ENCODE measurements around the gene ZEB2. TPM values are rescaled to one million over a fixed set of nuclear protein-coding genes. Genes with fewer than 3 reads are reported as not detected.
A peak's percentile ranks its signal among the peaks of the same experiment; 100 is the strongest.

ZEB2 gene
- total RNA-seq, 1 donor from 2014 or later: 89.1 TPM

- peak overlapping the region; percentile 50 for H3K27ac ChIP-seq (replicated peaks)
- peaks cover 100% of the 10 kb centered on the region for H3K4me1 ChIP-seq
- H3K4me3 ChIP-seq: no peak overlapping the region
- no peak for DNase-seq
- intact Hi-C loops (cut with micrococcal nuclease): no loop called here
- H3K9me3 ChIP-seq (replicated peaks): no peaks in the 10 kb centered on the region
- H3K36me3 ChIP-seq: no peaks in the 10 kb centered on the region
- no peaks in the 10 kb centered on the region for H3K27me3 ChIP-seq (ENCODE audit: low read depth)
- no peak for TF ChIP-seq CTCF (IDR thresholded peaks at IDR 0.05; ENCODE audit: borderline replicate concordance)
These were observed 44.2 kb downstream of the ZEB2 start for GRCh38 chr2:144475569-144476275.

- no peak for DNase-seq
- H3K4me1 ChIP-seq: peaks cover 100% of the 10 kb centered on the region
- no peak overlapping the region for H3K4me3 ChIP-seq
- intact Hi-C loops (cut with micrococcal nuclease): no loop called here
- no peaks in the 10 kb centered on the region for H3K9me3 ChIP-seq (replicated peaks)
- no peaks in the 10 kb centered on the region for H3K36me3 ChIP-seq
- no peaks in the 10 kb centered on the region for H3K27me3 ChIP-seq (ENCODE audit: low read depth)
- H3K27ac ChIP-seq (replicated peaks): no peak overlapping the region
- no peak for TF ChIP-seq CTCF (IDR thresholded peaks at IDR 0.05; ENCODE audit: borderline replicate concordance)
These were observed 44.9 kb downstream of the ZEB2 start for GRCh38 chr2:144475044-144475443.

- H3K27ac ChIP-seq (replicated peaks): peak overlapping the region; percentile 15
- no peaks in the 10 kb centered on the region for H3K36me3 ChIP-seq
- DNase-seq: no peak
- no peak for TF ChIP-seq CTCF (IDR thresholded peaks at IDR 0.05; ENCODE audit: borderline replicate concordance)
- H3K4me3 ChIP-seq: no peak overlapping the region
- no peaks in the 10 kb centered on the region for H3K9me3 ChIP-seq (replicated peaks)
- no peaks in the 10 kb centered on the region for H3K27me3 ChIP-seq (ENCODE audit: low read depth)
- H3K4me1 ChIP-seq: peaks cover 100% of the 10 kb centered on the region
- intact Hi-C loops (cut with micrococcal nuclease): no loop called here
These were observed 45.9 kb downstream of the ZEB2 start for GRCh38 chr2:144474017-144474416.

GRCh38 chr2:144472911-144473310 is 47.0 kb downstream of the ZEB2 start:
- peak overlapping the region; percentile 20 for H3K27ac ChIP-seq (replicated peaks)
- H3K4me3 ChIP-seq: no peak overlapping the region
- H3K4me1 ChIP-seq: peaks cover 100% of the 10 kb centered on the region
- H3K36me3 ChIP-seq: no peaks in the 10 kb centered on the region
- H3K27me3 ChIP-seq (ENCODE audit: low read depth): no peaks in the 10 kb centered on the region
- DNase-seq: no peak
- no peak for TF ChIP-seq CTCF (IDR thresholded peaks at IDR 0.05; ENCODE audit: borderline replicate concordance)
- intact Hi-C loops (cut with micrococcal nuclease): no loop called here
- H3K9me3 ChIP-seq (replicated peaks): no peaks in the 10 kb centered on the region

GRCh38 chr2:144472046-144472412 is 47.9 kb downstream of the ZEB2 start:
- Histone ChIP-seq H3K27me3 (ENCODE audit: low read depth) (no peaks in the 10 kb centered on the region), H3K9me3 (replicated peaks) (no peaks in the 10 kb centered on the region), H3K36me3 (no peaks in the 10 kb centered on the region), H3K4me1 (peaks cover 97% of the 10 kb centered on the region), H3K4me3 (no peak overlapping the region), H3K27ac (replicated peaks) (no peak overlapping the region)
- TF ChIP-seq CTCF (IDR thresholded peaks at IDR 0.05; ENCODE audit: borderline replicate concordance): no peak
- DNase-seq: no peak
- intact Hi-C loops (cut with micrococcal nuclease): no loop called here
